HG02759 (cell line): ENCODE results near the gene FHL3.

Experiments
- ATAC-seq: cut with Tn5 transposase; IDR thresholded peaks from one replicate; pipeline ENCODE4 v1.9.1; 2021; ENCODE audit warnings: mild to moderate bottlenecking, moderate library complexity; ENCODE audit not compliant: unreplicated experiment

FHL3 gene

GRCh38 chr1:38014724-38015424 is 9.6 kb upstream of the FHL3 start:
- no peak for ATAC-seq

DNA sequence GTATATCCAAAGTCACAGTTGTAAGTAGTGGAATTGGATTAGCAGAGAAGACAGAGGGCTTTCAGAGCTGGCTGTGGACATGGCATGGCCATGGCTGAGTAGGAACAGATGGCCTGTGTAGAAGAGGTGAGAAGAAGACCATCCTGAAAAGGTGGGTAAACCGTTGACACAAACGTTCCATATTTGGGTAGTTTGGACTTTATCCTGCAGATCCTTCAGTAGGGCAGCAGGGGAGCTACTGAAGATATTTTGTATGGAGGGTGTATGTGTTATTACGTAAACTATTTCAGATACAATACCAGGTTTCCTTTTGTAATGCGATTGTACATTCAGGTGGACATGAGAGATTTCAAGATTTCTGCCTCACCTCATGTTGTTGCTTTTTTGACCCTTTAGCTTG is 8.9 kb upstream of the FHL3 start:
- no peak for ATAC-seq

DNA sequence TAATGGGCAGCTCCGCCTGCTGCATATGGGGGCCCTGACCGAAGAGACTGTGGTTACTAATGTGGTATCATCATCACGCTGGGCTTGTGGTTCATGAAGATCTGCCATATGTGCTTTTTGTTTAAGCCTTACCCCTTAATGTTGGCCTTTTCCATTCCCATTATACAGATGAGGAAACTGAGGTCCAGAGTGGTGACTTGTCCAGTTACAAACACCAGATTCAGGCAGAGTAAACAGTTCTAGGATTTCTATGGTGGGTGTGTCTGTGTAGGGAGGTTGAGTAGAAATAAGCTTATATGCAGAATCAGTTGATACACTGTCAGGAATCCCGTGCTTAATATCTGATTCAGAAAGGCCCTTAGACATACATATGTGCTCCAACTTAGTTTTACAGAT is 7.9 kb upstream of the FHL3 start:
- no peak for ATAC-seq

DNA sequence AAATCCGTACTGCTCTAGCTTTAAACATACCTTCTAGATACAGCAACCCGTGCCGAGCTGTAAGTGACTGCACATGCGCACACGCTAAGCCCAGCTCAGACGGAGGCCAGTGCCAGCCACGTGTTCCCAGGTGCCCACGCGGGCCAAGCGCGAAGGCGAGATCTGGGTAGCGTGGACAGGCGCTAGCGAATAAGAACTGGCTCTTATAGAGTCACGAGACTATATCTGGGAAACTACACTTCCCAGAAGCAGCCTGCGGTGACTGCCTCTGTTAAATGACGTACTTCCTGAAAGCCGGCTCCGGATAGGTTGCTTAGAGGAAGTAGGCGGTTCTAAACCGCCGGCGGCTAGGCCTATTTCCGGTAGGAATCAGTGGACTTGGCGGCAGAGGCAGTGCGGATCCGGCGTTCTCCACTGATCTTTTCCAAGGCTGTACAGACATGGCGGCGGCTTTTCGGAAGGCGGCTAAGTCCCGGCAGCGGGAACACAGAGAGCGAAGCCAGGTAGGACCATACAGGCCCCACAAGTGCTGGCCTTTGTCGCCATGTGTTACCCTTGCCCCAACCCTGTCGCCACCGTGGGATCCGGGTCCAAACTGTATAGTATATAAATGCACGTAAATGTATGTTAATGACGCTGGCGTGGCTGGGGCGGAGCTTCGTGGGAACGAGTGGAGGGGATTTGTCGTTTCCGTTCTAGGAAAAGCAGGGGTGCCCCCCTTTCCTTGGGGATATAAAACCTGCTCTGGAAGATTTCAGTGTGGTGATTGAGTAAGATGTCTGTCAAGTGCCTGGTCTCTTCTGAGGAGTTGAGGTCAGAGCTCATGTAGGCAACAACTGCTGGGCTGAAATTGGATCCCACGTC is 7.3 kb upstream of the FHL3 start, which contains the start of gene UTP11:
TSS of gene UTP11 (plus strand) at position 372 of the 864 bp plus-strand sequence. CDS start at position 441, 69 bp downstream.
- ATAC-seq = peak; percentile 96

DNA sequence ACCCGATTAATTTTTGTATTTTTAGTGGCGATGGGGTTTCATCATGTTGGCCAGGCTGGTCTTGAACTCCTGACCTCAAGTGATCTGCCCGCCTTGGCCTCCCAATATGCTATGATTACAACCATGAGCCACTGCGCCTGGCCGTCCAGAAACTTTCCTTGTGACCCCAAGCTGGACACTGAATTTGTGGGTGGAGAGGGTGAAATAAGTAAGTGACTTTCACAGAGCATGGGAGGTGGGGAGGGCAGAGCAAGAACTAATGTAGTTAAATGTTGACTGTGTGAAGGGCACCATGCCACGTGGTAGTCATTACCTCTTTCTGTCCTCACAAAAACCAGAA is 4.5 kb upstream of the FHL3 start:
- no peak for ATAC-seq

GRCh38 chr1:38009088-38009840 is 4.0 kb upstream of the FHL3 start:
- no peak for ATAC-seq

- ATAC-seq = no peak
These were observed 904 bp upstream of the FHL3 start for GRCh38 chr1:38006008-38006828.

- no peak for ATAC-seq
These were observed 818 bp downstream of the FHL3 start for GRCh38 chr1:38004284-38005108.

DNA sequence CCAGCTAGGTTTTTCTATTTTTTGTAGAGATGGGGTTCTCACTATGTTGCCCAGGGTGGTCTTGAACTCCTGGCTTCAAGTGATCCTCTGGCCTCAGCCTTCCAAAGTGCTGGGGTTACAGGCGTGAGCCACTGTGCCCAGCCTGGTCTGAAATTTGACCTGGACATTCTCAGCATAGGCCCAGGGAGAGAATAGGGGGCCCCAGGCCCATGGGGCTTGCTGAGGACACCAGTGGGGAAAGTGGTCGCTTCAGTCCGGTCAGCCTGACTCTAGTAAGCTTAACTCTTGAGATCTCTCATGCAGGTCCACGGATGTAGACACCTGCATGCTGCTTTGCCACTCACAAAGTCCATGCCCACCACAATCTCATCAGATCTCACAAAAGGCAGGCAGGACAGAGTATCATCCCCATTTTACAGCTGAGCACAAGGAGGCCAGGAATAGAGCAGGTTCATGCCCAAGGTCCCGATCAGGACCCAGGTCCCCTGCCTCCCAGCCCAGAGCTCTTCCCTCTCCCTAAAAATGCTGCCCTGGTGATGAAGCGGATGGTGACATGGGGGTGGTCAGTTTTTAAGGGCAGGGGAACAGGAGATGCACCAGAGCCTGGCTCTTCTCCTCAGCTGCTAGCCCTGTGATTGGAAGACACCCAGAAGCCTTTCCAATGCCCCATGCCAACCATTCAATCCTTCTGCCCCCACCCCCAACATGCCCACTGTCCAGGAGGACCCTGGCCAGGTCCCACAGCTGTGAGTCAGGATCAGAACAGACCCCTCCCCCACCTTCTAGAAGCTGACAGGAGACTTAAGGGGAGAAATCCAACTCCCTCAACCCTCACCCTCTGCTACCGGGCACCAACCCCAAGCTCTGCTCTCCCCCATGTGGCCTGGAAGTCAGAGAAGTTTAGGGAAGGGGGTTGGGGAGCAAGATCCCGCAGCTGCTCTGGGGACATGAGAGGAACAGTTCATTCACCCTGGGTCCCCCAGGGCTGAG is 1.8 kb downstream of the FHL3 start:
- ATAC-seq = no peak

DNA sequence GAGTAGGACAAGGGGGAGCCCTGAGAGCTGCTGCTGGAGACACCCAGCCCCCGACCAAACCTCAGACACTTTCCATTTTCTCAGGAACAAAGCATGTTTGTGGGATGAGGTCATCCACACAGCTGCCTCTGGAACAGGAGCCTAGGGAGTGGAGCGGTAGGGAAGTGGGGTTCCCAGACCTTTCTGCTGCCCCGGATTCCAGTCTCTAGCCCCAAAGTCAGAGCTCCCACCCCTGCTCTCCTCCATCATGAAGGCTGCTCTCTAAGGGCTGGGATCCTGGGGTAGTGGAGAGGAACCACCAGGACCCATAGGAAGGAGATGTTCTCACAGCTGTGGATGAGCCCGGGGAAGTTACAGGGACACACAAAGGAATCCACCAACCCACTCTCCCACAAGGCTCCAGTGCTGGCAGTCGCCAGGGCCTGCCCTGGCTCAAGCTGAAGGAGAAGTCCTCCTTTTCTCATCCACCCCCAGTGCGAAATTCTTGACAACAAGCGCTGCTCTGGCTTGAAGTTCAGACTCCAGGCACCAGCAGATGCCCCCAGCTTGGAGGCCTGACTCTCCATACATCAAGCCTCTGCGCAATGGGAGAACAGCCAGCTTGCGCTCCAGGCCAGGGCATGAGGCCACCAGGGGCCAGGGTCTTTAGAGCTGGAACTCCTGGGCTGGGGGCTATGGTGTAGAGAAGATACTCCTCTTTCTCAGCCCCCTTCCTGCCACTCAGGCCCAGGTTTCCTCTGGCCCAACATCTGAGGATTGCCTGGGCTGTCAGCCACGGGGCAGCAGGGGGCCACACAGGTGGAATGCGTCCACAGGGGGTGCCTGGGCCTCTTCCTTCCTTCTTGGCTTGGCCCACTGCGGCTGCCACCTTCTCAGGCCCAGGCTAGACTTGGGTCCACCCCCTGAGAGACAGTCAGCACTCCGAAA is 4.5 kb downstream of the FHL3 start:
- ATAC-seq = no peak

- no peak for ATAC-seq
These were observed 5.1 kb downstream of the FHL3 start for GRCh38 chr1:38000233-38000528.

DNA sequence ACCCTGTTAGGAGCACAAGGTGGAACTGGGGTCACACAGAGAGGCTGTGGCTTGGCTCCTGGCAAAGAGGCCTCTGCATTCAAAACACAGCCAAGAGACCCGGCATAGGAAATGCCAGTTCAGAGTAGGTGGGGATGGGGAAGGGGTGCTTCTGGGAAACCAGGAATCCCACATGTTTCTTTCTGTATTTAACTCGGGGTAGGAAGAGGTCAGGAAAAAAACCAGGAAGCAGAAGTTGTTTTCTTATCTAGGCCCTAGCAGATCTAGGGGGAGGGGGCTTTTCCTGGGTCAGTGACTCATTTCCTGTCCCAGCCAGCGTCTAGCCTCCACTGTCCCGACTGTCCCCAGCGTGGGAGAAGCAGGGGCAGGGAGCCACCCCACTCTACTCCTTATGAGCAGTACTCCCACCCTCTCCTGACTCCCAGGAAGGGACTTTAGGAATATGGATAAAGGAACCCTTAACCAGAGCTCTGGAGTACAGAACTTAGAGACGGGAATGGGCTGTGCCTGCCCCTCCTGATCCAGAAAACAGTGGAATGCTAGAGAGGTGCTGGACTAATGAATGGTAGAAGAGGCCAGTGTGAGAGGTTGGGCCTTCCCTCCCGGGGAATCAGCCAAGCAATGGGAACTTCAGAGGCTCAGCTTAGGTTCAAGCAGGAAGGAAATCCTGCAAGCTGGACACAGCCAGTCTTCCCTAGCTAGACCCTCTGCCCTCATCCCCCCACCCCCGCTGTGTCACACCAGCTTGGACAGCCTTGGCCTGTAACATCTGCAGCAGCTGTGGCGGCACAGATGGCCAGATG is 5.7 kb downstream of the FHL3 start:
- ATAC-seq = no peak

DNA sequence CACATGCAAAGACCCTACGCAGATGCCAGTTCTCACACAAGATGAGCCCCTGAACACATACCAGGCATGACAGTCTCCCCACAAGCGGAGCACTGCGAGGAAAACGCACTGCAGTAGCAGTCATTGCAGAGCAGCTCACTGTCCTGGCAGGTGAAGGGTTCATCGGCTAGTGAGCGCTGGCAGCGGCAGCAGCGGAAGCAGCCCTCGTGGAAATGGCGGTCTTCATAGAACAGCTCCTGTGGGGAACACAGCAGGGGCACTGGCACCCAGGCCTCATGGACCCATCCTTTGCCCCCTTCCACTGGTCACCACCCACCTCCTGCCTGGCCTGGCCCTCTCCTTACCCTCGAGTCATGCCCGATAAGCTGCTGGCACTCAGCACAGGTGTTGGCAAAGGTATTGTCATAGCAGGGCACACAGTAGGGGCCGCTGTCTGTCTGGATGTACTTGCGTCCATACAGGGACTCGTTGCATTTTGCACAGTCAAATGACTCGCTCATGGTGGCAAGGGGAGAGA is 6.3 kb downstream of the FHL3 start:
- no peak for ATAC-seq

DNA sequence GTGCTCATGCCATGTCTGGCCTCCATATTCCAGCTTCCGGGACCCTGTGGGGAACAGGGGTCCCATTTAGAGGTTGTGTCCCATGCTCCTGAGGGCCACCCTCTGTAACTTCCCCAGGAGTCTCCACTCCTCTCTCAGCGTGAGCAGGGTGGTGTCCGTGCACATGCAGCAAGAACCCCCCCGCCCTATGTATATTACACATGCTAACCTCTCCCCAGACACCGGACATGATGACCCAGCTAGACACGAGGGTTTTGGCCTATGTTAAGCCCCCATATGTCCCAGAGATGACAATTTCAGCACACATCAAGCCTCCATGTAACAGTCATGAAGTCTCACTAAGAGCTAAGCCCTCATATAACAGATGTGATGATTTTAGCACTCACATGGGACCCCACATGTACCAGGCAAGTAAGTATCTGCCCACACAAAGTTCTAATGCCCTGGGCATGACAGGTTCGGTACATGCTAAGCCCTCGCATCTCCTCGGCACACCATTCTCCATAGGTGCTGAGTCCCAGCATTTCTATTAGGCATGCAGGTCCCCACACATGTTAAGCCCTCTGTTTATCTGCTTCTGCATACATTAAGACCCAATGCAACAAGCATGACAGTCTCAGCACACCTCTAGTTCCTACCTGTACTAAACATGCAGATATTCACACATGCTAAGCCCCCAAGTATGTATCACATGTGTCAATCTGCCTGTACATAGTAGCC is 7.1 kb downstream of the FHL3 start:
- ATAC-seq = no peak

GRCh38 chr1:37997256-37998088 is 7.8 kb downstream of the FHL3 start:
- no peak for ATAC-seq
